Amniotic epithelial cell (primary cell): ENCODE results near the gene CPT1B.
"Not testable (repeated sequence)": the region's sequence is repeated elsewhere in the genome, so short reads cannot be mapped to it uniquely, and the experiment has no call there.

Source experiments
- DNase-seq: peaks from one replicate; pipeline ENCODE4 v3.0.0-alpha.2; 2010; ENCODE audit warnings: low read depth

CPT1B gene

GRCh38 chr22:50577987-50578775 is at the start of gene CPT1B:
Gene CPT1B, minus strand, starts transcription at chr22:50578427. Its CDS starts 512 bp downstream, at chr22:50577915.
- DNase-seq = no peak

DNA sequence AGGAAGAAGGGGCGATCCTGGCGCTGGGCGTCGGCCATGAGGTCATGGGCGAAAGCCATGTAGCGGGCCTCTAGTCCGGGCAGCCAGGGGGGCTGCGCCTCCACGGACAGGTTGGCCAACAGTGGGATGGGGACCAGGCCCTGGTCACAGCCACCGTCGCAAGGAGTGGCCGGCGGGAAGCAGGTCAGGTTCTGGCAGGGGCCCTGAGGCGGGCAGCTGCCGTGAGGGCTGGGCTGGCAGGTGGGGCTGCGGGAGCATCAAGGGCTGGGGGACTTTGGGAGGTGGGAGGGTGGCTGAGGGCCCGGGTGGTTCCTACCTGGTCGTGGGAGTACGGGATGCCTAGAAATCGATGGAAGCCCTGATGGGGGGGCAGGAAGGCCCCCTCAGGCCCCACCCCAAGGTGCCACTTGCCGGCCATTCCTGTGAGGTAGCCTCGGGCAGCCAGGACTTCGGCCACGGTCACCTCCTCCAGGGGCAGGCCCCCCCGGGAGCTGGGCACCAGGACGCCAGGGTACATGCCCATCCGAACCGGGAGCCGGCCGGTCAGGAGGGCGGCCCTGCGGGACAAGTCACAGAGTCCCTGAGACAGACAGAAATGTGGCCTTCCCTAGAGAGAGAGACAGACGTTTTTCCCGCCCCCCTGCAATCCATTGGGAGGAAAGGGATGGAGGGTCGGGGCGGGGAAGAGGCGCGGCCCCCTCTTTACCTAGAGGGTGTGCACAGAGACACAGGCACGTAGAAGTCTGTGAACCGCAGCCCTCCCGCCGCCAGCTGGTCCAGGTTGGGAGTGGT is 48.8 kb upstream of the CPT1B start:
- no peak for DNase-seq

GRCh38 chr22:50626314-50626849 is 48.2 kb upstream of the CPT1B start:
- no peak for DNase-seq

GRCh38 chr22:50625568-50626313 is 47.5 kb upstream of the CPT1B start:
- no peak for DNase-seq

DNA sequence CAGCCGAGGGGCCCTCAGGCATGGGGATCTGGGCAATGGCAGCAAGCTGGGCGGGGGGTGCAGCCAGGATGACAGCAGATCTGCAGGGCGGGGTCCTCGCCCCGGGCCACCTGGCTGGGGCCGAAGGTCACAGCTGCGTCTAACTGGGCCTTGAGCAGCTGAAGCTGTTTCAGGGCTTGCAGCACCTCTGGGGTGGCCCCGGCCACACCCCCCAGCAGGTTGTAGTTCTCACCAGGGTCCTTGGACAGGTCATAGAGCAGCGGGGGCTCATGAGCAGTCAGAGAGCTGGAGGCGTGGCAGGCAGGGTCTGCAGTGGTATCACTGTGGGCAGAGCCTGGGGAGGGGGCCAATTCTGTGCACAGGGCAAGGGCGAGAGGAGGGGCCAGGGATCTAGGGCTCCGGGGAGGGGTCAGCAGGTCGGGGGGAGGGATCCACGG is 46.9 kb upstream of the CPT1B start:
- DNase-seq = no peak

DNA sequence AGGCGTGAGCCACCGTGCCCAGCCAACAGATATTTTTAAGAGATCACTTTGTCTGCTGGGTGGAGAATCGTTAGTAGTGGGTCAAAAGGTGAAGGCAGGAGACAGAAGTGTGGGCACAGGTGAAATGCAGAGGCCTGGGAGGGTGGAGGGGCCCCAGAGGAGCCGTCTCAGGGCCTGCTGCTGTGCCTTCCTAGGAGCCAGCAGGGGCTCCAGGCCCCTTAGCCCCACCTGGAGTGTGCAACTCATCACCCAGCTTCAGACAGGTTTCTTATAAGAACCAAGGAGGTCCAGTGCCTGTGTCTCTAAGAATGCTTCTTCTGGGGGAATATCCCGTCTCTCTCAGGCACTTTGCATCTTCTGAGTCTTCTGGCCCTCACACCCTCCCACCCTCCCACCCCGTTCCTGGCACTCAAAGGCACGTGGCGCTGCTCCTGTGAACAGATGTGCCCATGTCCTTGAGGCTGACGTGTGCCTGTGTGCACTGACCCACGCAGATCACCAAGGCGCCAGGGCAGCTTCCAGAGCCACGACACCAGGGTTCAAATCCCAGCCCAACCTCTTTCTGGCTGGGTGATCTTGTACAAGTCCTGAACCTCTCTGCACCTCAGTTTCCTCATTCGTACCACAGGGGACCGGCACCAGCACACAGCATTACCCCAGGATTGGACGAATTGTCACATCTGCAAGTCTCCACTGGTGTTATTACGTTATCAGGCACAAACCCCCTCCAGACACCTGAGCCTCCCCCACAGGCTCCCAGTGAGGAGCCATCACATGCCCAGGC is 46.3 kb upstream of the CPT1B start:
- DNase-seq = no peak

DNA sequence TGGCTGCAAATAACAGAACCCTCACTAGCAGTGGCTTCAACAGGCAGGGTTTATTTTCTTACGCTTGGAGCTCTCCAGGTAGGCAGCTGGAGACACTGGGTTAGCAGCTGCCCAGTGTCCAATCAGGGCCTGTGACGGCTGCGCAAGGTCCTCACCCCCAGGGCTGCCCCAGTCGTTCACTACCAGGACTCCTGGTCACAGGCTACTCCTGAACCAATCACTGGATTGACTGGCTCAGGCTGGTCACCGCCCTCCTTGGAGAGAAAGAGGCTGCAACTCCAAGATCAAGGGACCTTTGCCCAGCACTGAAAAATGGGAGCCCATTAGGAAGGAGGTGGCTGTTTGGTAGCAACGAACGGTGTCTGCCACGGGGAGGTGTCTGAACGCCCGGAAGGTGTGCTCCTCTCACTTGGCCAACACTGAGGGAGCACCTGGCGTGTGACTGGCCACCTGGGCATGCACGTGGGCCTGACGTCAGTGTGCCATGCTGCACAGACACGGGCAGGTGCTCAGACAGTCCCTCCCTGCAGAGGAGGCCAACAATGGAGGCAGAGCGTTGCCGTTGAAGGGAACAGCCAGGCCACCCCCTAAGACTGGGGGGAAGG is 44.6 kb upstream of the CPT1B start:
- no peak for DNase-seq

DNA sequence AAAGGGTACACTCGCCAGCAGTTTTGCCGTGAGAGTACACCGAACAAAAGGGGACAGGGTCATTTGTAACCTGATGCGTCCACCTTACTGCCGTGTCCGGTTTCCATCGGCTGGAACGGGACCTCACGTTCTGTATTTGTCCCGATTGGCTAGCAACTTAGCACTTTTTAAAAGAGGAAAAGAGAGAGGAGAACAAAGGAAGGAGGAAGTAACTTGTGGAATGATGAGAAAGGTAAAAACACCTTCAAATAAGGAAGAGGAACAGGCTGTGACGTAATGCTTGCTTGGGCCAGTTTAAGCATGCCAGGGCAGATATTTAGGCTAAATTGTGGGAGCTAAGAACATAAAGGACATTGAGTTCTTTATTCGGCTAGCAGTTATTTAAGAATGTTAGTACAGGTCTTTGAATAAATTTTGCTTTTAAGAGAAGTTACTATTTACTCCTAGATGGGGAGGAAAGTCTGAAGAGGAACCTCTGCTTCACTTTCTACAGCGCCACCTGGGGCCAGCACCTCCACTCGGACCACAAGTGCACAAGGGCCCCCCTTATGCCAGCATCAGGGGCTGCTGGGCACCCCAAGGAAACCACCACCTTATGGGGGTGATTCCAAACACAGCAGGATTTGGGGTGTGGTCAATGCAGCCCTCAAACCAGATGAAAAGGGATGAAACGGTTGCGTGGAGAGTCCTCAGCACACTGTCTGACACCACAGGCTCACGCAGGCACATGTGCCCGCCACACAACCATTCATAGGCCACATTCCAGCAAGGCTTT is 43.9 kb upstream of the CPT1B start:
- DNase-seq = no peak

DNA sequence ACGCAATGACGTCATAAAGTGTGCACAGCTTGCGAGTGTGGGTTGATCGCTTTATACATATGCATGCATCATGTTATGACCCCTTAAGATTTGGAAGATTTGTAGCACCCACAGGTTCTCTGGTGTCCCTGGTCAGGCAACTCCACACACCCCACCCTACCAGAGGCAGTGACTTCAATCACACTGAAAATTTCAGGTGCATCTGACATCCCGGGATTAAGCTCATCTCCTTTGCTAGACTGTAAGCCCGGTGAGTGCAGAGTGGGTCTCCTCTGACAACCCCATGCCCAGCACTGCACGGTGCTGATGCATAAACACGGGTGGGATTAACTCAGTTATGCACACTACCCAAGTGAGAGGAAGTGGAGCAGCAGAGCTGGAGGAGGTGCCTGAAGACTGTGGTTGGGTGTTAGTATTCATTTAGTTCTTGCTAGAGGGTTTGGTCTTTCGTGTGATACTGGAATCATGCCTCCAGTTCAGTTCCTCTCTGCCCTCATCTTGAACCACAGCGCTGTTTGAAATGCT is 43.2 kb upstream of the CPT1B start:
- peak; percentile 10 for DNase-seq

DNA sequence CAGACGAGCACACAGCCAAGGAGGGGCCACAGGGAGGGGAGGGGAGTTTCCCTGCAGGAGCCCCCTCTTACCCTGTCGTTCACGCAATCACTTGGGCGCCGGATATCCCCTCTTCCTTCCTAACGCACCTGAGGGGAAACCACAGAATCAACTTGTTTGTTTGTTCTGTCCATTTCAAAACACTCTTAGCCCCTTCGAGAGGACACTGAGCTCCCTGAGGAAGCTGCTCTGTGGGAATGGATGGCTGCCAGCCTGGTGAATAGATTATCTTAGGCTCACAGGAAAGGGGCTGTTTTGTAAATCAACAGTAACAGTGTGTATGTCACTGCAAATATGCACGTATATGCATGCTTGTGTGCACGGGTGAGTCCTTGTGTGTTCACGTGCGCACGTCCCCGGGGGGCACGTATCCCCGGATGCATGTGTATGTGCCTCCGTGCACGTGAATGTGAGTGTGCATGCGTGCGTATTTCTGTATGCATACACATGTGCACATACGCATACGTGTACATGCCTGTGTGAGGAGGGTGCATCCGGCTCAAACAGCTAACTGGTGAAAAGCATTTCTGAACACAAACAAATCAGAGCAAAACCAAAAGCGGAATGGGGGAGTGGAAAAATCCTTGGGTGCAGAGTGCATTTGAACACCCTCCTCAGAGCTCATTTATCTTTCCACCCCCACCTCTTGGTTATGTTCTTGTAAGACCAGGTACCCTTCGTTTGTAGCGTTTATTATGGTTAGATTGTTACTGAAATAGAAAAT is 42.5 kb upstream of the CPT1B start:
- DNase-seq = no peak

GRCh38 chr22:50614296-50614695 is 36.1 kb upstream of the CPT1B start:
- not testable (repeated sequence) for DNase-seq

DNA sequence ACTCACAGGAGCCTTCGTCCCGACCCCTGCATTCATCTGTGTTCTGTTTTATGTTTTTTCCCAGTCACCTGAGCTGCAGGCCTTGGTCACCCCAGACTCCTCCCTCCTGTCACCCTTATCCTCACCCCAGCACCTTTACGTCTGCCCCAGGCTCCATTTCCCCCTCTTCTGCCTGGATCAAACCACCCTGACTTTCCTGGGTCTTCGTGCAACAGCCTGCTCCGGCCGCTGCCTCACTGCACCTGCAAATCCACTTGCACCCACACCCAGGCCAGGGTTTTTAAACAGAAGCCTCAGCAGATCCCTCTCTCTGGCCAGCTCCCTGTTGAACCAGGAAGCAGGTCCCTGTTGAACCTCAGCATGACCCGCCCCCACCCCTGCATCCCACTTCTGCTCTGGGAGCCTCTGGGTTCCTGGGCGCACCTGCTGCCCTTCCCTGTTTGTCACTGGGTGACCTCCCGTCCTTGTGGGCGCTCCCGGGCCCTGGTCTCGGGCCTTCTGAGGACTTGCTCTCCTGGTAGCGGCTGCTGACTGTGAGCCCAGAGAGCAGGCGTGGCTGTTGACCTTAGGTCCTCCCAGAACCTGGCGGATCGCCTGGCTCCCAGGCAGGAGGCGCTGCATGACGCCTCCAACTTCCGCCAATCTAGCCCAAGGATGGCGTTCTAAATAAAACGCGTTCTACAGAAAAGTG is 35.2 kb upstream of the CPT1B start:
- no peak for DNase-seq

- DNase-seq = no peak
Observed at GRCh38 chr22:50612528-50613221, 34.4 kb upstream of the CPT1B start.

DNA sequence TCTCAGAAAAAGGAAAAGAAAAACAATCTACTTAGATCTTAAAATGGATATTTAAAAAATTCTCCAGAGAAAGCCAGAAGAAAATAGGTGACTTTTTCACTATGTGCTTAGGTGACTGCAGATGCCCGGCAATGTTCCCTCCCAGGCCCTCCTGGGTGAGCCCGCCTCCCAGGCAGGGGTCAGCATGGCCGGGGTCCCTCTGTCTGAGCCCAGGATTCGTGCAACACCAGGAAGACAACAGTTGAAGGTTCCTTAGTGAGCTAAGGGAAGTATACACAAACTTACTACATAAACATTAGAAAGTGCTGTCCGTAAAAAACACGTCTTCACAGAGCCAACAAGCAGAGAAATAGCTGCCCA is 33.9 kb upstream of the CPT1B start:
- DNase-seq = no peak

GRCh38 chr22:50611341-50612060 is 33.3 kb upstream of the CPT1B start:
- no peak for DNase-seq

DNA sequence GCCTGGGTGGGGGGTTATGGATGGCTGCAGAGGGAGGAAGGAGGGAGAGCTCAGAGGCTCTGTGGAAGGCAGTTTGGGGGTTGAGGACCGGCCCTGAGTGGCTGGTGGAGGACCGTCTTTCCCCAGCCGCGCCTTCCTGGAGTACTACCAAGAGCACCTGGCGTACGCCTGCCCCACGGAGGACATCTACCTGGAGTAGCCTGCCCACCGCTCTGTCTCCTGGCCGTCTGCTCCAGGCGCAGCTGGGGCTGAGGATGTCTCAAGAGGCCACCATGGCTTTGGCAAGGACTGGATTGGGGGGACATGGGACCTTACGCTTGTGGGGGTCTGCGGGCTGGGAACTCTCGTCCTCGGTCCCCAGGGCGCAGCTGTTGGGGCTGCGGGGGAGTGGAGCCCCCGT is 32.4 kb upstream of the CPT1B start:
- DNase-seq = no peak

DNA sequence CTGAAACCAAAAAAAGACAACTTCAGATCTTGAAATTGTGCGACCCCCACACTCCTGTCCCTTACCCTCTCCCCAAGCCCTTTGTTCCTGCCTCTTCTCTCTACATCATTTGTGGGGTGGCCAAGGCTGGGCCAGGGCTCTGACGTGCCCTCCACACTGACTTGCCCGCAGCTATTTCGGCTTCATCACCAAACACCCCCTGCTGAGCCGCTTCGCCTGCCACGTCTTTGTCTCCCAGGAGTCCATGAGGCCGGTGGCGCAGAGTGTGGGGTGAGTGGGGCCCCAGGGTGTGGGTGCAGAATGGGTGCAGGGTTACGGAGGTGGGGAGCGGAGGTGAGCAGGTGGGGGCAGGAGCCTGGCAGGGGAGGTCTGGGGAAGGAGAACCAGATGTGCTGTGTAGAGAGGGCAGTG is 31.8 kb upstream of the CPT1B start:
- no peak for DNase-seq
